Ramos (cell line): ENCODE measurements around the gene RNF14.
"Not testable (repeated sequence)": the region's sequence is repeated elsewhere in the genome, so short reads cannot be mapped to it uniquely, and the experiment has no call there.

Experiments used
- in situ Hi-C: fragments of 300-500 bp; cut with MboI; formaldehyde crosslinking; loops from one replicate; pipeline ENCODE4 v1.14.3; 2022; ENCODE audit warnings: low sequenced_read_pairs; ENCODE audit not compliant: unreplicated experiment

The RNF14 gene

DNA sequence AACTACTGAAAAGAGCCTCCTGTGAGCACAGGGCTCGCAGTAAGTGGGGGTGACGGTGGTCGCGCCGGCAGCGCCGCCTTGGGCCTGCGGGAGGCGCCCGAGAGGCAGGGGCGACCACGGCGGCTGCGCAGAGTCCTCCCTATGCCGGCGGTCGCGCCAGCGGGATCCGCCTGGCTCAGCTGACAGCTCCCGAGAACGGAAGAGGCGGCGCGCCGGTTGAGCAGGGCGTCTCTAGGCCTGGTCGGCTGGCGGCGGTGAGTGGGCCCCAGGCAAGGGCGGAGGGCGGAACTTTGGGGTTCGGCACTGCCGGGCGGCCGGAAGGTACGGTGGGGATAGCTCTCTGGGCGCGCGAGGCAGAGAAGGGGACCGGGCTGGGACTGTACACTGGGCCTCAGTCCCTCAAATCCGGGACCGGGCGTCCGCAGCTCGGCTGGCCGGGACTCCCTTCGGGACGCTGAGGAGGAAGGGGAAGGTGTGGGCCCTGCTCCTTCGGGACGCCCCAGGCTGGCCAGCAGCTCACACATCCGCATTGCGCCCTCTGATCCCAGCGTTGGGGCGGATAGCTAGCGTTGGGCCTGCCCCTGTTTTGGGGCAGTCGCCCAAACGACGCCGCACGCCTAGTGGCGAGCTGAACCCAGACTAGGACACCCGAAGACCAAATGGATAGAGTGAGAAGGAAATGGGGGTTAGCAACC lies at the start of gene RNF14:
Gene RNF14 (plus strand): TSS at position 192 of the 695 bp plus-strand sequence. CDS start 4,484 bp downstream, outside the sequence.
- in situ Hi-C loops: no loop called here

DNA sequence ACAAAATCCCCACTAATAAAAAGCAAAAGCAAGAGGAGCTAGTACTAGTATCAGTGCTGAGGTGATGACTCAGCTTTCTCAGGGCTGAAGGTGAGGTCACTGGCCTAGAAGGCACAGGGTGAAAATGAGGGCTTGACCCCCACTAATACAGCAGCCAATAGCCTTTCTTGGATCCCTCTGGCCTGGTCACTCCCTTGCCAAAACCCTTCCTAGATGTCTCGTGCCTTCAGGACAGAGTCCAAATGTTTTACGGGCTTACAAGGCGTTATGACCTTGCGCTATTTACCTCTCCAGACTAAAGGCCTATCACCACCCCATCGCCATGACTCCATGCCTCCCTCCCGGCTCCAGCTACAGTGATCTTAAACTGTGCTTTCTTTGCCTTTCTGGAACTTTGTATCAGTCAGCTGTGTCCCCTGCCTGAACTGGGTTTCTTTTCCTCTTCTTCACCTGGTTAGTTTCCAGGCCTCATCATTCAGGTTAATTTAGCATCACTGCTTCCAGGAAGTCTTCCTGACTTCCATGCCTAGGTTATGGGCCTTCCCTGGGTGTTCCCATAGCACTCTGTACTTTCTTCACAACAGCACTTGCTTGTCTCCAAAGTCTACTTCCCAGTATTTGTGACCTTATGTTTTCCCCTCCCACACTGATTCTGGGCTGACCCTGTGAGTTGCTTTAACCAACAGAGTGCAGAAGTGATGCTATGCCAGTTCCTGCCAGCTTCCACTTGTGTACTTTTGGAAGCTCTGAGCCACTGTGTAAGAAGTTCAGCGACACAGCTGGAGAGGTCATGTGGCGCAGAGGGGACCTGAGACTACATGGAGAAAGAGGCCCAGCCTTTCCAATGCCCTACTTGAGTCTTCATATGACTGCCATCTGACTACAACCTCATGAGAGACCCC lies 49.4 kb upstream of the RNF14 start:
- in situ Hi-C loops: no loop called here

DNA sequence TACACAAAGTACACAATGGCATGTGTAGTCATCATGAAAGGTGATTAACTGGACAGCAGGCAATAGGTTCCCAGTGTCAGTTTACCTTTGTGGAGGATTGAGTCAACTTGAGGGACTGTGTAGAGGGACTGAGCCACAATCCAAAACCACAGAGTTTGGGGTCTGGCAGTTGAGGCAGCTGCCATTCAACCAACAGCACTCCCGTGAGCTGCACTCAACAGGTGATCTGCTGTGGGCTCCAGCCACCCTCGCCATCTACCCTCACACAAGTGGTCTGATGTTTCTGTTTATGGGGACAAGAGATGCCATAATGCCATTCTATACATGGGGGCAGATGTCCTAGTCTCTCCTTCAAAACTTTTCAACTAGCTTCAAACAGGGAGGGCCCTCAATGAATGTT lies 48.1 kb upstream of the RNF14 start:
- in situ Hi-C loops: no loop called here

DNA sequence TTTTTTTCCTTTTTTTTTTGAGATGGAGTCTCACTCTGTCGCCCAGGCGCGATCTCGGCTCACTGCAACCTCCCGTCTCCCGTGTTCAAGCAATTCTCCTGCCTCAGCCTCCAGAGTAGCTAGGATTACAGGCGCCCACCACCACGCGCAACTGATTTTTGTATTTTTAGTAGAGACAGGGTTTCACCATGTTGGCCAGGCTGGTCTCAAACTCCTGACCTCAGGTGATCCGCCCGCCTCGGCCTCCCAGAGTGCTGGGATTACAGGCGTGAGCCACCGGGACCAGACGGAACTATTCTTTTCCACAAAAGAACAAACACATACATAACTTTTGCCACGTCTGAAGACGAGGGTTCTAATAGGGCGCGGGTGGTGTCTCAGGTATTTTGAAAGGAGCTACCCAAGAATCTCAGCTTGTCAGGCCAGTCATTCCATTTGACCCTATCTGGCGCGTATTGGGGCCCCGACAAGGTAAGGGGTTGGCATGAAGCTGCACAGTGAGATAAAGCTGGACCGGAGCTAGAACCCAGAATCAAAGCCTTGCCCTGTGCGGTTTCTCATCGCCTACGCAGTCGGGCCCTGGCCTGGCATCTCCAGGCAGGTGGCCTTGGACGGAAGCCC lies 46.0 kb upstream of the RNF14 start:
- in situ Hi-C loops: not testable (repeated sequence)

GRCh38 chr5:141923448-141924313 lies 45.2 kb upstream of the RNF14 start, which contains the start of gene DELE1:
Gene DELE1, plus strand, starts transcription at chr5:141923871. Its CDS starts 71 bp downstream, at chr5:141923942.
- in situ Hi-C loops: no loop called here

GRCh38 chr5:141926434-141926833 lies 42.5 kb upstream of the RNF14 start:
- in situ Hi-C loops: no loop called here

GRCh38 chr5:141928051-141928450 lies 40.9 kb upstream of the RNF14 start:
- in situ Hi-C loops: no loop called here

- in situ Hi-C loops: no loop called here
These were observed 39.4 kb upstream of the RNF14 start for GRCh38 chr5:141929398-141930058.

DNA sequence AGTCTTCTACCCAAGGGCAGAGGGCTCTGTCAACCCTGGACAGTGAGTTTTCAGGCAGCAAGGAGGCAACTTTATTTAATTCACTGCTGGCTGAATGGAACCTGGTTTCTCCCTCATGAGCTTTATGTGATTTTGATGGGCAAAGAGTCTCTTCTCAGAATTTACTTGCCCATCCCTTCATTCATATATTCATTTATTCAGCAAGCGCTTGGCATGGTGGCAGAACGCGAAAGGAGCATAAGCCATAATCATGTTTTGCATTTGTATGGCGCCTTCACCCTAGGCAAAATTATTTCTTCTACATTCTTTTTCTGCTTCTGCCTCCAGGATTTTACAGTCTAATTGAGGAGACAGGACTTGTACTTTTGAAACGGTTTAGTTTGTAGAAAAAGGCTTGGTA lies 37.2 kb upstream of the RNF14 start:
- in situ Hi-C loops: no loop called here

- in situ Hi-C loops: no loop called here
These were observed 35.8 kb upstream of the RNF14 start for GRCh38 chr5:141933151-141933550.

DNA sequence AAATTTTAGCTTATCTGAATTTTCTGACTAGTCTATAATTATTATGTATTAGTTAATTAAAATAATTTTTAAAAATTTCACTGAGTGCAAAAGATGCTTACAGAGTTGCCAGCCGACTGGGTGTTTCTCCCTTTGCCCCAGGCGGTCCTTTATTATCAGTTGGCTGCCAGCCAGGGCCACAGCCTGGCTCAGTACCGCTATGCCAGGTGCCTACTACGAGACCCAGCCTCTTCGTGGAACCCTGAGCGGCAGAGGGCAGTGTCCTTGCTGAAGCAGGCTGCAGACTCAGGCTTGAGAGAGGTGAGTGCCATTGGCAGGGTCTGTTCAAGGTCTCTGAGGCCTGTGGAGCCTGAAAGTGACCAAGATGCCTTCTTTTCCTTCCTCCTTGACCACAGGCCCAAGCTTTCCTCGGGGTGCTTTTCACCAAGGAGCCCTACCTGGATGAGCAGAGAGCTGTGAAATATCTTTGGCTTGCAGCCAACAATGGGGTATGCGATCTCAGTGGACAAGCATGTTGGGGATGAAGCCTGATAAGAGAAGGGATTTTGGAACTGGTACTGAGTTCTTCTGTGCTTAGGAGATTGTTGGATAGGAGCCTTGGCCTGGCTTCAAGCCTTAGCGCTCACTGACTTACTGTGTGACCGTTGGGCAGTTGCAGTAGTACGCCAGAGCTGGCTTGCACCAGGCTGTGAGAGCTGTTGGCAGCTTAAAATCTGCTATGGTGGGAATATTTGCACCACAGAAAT lies 34.6 kb upstream of the RNF14 start:
- in situ Hi-C loops: no loop called here

GRCh38 chr5:141935538-141935937 lies 33.4 kb upstream of the RNF14 start:
- in situ Hi-C loops: no loop called here

DNA sequence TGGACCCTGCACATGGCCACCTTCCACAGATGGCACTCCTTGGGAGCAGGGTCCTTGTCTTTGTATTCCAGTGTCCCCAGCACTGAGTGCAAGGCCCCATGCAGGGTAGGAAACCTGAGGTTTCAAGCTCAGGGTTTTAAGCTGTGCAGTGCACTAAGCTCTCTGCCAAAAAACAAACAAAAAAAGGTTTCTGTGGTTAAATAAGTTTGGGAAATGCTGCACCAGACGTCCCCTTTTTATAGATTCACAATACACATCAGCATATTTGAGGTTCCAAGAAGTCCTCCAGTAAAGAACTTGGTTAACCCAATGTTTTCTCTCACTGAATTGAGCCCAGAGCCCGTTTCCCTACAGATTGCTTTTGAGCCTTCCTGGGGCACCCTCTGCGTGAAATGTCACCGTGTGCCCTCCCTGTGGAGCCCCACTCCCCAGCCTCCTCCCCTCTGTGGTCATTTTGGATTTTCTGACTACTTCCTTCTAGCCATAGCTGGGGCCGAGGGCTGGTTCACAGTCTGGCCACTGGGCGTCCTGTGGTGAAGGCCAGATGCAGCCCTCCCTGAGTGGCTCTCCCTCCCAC lies 28.1 kb upstream of the RNF14 start:
- in situ Hi-C loops: no loop called here

GRCh38 chr5:141941307-141941706 lies 27.6 kb upstream of the RNF14 start:
- in situ Hi-C loops: no loop called here

DNA sequence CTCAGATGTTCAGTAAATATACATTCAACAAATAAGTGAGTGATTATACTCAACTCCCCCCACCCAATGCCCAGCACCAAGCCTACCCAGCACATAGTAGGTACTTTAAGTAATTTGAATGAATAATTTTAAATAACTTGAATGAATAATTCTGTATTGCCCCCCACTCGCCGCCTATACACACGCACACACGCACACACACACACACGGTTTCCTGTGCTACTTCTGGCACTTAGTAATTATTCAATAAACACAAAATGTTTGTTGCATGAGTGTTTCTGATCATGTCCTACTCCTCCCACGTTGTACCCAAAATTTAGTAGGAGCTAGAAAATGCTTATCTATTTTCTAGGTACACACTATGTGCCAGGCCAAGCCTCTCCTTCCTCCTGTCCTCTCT lies 27.1 kb upstream of the RNF14 start:
- in situ Hi-C loops: no loop called here

- in situ Hi-C loops: no loop called here
These were observed 26.6 kb upstream of the RNF14 start for GRCh38 chr5:141942185-141942857.

GRCh38 chr5:141944076-141944475 lies 24.8 kb upstream of the RNF14 start:
- in situ Hi-C loops: no loop called here

- in situ Hi-C loops: no loop called here
These were observed 23.3 kb upstream of the RNF14 start for GRCh38 chr5:141945511-141946051.
